A673 (cell line): ENCODE measurements around the gene SPATA24.

ENCODE experiments used
- EZH2 ChIP-seq: fragments of 200-600 bp; sonication (generic); IDR thresholded peaks from 2 replicates; pipeline ENCODE4 v1.6.1; 2017; ENCODE audit warnings: borderline replicate concordance, low read depth, mild to moderate bottlenecking, mixed read lengths, antibody characterized with exemption, low read length; ENCODE audit not compliant: poor library complexity, severe bottlenecking
- TF ChIP-seq, protein P1 (sequence below): fragments of 300-800, 200-600 bp; sonication (generic); conservative IDR thresholded peaks from 2 replicates; pipeline ENCODE4 v1.5.1; 2017; ENCODE audit warnings: low read depth, mild to moderate bottlenecking, antibody characterized with exemption, low read length, moderate library complexity, mixed read lengths

DNA sequence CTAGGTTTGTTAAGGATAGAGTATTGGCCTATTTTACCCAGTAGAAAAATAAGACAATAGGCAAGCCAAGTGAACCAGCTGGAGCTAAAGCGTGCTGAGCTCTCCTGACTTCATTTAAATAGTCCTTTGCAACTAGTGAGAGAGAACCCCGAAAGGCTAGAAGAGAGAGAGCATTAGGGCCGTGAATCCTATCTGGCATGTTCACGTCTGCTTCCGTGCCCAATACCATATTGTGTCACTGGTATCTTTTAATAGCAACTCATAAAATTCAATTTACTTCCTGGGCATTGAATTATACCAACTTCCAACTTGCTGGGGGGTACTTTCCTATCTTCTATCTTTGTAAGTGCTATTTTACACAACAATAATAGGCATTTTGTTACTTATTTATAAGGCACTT, 21.6 kb upstream of the SPATA24 start:
- TF ChIP-seq, protein P1, sequence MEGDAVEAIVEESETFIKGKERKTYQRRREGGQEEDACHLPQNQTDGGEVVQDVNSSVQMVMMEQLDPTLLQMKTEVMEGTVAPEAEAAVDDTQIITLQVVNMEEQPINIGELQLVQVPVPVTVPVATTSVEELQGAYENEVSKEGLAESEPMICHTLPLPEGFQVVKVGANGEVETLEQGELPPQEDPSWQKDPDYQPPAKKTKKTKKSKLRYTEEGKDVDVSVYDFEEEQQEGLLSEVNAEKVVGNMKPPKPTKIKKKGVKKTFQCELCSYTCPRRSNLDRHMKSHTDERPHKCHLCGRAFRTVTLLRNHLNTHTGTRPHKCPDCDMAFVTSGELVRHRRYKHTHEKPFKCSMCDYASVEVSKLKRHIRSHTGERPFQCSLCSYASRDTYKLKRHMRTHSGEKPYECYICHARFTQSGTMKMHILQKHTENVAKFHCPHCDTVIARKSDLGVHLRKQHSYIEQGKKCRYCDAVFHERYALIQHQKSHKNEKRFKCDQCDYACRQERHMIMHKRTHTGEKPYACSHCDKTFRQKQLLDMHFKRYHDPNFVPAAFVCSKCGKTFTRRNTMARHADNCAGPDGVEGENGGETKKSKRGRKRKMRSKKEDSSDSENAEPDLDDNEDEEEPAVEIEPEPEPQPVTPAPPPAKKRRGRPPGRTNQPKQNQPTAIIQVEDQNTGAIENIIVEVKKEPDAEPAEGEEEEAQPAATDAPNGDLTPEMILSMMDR = no peak
- no peak for TF ChIP-seq EZH2
